Colon (tissue), 2 donors: ENCODE data around the gene MLYCD.

Experiments used
- FAIRE-seq: peaks from 2 replicates; lab custom pipeline; 2012; peaks lifted over from hg19 to GRCh38; lab: Jason Lieb, UNC
- donor health status: control.
- donor health status: control.

The MLYCD gene

DNA sequence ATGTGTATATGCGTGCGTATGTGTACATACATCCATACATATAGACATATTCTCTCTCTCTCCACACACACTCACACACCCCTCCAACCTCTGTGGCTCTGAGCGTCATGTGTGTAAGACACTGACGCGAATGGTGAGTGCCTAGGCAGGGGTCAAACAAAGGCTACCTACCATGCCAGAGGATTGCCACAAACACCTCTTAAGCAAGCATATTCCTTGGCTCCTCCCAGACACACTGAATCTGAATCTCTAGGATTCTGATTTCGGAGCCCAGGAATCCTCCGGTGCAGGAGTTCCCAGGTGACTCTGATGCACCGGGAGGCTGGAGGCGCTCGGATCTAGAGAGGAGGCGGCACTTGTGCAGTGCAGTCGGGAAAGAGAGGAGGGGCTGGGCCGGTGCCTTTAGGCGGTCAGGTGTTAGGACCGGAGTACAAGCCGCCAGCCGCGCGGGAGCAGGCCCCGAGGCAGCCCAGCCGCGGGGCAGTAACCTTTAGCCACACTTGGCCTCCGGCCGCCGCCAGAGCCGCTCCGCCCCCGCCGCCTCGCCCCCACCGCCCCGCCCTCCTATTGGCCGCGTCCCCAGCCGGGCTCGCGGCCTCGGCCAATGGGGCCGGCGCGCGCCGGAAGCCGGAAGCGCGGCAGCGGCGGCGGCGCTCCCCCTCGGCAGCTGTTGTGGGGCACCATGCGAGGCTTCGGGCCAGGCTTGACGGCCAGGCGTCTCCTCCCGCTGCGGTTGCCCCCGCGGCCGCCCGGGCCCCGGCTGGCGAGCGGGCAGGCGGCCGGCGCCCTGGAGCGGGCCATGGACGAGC is at the start of gene MLYCD:
Gene MLYCD (plus strand): TSS at position 653 of the 809 bp plus-strand sequence. CDS start 30 bp downstream, at position 683.
- FAIRE-seq: no peak

DNA sequence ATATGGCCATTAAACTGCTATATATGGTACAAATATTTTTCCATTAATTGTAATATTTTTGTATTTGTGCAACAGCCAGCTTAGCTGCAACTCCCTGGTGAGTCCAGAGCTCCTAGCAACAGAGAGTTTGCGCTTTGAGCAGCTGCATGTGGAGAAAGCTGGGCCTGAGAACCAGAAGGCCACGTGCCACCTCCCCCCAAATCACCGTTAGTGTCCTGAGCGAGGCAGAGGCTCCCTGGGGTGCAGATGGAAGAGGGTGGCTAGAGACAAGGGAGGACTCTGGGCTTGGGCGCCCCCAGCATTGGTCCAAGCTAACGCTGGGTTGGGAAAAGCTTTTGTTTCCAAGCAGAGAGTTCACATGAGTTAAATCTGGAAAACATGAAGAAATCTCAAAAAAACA is 49.5 kb upstream of the MLYCD start:
- no peak for FAIRE-seq

DNA sequence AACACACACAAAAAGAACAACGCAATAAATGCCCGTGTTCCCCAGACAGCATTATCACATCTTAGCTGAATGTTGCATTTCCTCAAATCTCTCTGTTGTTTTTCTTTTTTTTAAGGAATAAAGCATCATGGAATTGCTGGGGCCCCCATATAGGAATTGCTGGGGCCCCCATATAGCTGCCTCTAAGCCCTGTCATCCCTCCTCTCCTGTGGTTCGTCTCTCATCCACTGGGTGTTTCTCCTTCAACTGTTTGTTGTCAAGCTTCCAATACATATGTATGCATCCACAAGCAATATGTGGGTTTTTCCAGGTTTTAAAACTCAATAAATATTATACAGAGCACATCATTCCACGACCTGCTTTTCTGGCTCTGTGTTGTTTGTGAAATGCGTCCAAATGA is 48.0 kb upstream of the MLYCD start:
- FAIRE-seq: no peak

DNA sequence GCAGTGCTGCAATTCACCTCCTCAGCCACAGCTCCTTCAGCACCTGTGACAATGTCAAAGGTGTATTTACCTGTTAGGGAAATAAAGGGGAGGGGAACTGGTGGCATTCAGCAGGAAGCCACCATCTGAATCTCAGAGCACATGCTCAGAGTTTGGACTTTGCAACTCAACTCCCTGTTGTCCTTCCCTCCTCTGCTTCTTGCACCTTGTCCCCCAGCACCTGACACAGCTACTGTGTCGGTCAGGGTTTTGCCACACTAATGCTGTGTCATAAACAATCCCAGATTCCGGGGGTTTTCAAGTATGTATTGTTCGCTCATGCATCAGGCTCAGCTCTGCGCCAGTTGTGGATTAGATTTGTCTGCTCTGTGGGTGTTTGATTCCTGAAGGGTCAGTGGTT is 47.4 kb upstream of the MLYCD start:
- no peak for FAIRE-seq

DNA sequence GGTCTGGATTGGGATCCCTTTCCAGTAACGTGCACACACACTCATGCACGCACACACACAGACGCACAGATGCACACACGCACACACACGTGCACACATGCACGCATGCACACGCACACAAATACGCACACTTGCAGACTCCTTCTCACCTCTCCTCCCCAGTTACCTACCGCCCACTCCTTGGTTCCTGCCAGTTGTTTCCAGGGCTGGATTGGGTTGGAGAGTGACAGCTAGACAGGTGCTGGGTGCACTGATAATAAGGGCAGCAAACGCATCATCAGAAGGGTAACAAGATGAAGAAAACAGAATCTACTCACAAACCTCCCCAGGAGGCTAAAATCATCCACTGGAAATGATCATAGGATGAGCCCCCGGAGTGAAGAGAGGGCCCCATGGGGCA is 46.1 kb upstream of the MLYCD start:
- no peak for FAIRE-seq

DNA sequence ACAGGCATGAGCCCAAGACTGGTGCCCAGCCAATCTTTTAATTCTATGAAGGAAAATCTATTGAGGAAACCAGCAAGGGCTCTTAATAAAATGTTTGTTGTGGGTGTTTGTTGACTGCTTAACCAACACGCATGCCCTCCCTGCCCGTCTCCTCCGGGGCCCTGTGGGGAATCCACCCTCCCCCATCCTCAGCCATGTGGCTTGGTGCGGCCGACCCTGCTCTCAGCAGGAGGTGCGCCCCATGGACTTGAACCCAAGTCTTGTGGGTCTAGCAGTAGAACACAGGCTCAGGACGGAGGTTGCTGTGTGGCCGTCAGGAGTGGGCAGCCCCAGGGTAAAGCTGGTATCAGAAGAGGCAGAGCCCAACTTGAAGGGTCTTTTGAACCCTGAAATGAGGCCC is 45.1 kb upstream of the MLYCD start:
- no peak for FAIRE-seq

DNA sequence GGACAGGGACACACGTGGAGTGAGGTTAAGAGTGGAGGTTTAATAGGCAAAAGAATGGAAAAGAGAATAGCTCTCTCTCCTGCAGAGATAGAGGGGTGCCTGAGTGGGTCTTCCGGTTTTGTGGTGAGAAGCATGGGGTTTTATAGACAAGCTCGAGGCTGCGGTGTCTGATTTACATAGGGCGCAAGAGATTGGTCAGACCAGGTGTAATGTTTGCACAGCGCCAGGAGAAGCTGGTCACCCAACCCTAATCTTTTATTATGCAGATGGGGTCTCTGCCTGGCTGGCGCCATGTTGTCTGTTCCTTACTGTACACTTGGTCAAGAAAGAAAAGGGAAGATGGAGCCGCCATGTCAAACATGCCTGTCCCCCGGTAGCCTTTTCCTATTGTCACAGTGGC is 44.5 kb upstream of the MLYCD start:
- no peak for FAIRE-seq

DNA sequence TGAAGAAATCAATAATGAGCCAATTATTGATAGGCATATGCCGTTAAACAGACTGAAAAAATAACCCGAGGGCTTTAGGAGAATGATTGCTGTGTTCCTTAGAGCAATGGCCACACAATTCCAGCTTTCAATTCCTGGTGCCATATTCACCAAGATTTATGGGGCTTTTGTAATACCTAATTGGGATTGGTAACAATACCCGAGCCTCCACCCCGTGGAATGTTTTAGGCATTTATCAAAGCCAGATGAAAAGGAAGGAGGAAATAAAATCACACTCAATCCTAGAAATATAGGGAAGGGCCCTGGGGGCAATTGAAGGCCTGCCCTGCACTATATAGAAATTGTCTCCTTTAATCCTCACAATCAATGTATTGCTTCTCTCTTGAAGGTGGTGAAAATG is 42.1 kb upstream of the MLYCD start:
- FAIRE-seq: no peak

DNA sequence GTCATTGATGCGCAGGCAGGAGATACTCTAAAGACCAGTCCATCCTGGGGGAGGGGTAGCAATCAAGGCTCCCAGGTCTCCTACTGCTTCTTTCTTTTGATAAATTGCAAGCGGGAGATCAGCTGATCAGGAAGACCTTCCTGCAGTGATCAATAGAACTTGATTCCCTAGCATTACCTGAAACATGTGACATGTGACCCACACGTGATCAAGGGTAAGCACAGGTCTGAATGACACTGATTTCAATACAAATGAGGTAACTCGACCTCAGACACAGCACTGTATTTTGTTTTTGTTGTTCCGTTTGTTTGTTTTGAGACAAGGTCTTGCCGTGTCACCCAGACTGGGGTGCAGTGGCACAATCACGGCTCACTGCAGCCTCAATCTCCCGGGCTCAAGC is 39.6 kb upstream of the MLYCD start:
- no peak for FAIRE-seq

DNA sequence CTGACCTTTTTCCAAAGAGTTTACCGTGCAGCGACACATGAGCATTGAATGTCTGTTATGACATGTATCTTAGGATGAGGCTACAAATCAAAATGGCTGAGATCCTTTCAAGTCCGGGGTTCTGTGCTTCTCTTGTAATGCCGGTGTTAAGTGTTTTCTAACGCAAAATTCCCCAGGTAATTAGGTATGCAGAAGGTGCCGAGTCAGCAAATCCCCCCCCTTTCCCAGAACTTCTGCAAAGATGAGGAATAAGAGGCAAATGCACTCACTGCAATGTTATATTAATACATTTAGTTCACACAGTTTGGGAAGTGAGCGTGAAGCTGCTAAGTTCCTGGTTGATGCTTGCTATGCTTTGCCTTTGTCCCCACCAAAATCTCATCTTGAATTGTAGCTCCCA is 36.3 kb upstream of the MLYCD start:
- FAIRE-seq: no peak

DNA sequence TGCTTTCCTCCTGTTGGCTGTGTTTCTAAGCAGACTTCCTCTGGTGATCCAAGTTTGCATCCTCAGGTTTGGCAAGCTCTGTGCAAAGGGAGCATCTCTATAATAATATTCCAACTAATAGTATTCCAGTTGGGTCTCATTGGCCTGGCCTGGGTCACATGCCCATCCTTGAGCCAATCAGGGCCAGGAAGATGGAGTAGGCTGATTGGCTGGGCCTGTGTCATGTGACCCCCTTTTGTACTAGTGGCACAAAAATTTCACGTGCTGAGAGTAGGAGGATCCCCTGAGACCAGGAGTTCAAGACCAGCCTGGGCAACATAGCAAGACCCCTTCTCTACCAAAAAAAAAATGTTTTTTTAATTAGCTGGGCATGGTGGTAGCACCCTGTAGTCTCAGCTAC is 35.2 kb upstream of the MLYCD start:
- FAIRE-seq: no peak

DNA sequence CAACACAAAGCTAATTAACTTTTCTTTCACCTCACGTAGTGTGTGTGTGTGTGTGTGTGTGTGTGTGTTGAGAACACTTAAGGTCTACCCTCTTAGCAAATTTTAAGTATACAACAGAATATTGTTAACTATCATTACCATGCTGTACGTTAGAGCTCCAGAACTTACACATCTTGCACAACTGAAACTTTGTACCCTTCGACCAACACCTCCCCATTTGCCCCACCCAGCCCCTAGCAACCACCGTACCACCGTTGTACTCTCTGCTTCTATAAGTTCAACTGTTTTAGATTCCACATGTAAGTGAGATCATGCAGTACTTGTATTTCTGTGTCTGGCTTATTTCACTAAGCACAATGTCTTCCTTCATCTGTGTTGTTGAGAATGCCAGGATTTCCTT is 28.1 kb upstream of the MLYCD start:
- no peak for FAIRE-seq

DNA sequence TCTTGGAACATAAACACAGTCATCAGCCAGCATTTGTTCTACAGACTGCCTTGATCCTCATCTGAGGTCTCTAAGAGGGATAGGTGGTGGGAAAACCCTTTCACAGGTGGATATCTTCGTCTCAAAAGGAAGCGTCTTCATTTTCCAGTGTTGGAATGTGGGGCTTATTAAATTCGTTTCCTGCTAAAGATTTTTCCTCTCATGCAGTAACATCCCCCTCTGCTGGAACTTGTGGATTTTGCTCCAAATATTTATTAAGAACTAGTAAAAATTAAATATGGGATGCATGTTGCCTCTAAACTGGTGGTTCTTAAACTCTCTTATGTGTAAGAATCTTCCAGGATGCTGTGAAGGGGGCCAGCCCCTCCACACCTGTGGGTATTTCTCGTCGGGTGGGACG is 20.1 kb upstream of the MLYCD start:
- no peak for FAIRE-seq

DNA sequence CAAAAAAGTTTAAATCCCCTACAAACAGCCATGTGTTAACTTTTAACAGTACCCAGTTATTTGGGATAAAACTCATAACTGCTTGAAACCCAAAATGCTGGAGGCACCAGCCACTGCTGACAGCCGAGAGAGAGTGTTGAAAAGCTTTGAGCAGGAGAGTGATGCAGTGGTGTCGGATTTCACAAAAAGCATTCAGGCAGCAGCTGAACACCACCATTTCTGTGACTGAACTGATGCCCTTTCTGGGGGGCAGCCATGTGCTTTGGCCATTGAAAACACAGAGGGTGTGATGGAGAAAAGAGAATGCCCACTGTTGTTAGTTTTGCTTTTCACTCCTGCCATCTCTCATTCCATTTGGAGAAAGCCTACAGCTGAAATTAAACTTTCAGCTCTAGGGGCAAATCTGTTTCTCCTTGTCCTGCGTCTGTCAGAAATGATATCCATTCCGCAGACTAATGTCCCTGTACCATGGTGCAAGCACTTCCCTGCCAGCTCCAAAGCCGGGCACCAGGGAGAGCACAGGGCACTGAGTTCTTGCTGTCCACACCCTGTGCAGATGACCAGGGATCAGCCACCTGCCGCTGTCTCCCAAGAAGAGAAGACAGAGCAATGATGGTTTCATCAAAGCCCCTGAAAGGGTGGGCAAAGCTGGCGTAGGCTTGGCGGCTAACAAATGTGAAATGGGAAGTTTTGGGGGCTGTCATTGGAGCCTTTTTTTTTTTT is 16.6 kb upstream of the MLYCD start:
- no peak for FAIRE-seq

DNA sequence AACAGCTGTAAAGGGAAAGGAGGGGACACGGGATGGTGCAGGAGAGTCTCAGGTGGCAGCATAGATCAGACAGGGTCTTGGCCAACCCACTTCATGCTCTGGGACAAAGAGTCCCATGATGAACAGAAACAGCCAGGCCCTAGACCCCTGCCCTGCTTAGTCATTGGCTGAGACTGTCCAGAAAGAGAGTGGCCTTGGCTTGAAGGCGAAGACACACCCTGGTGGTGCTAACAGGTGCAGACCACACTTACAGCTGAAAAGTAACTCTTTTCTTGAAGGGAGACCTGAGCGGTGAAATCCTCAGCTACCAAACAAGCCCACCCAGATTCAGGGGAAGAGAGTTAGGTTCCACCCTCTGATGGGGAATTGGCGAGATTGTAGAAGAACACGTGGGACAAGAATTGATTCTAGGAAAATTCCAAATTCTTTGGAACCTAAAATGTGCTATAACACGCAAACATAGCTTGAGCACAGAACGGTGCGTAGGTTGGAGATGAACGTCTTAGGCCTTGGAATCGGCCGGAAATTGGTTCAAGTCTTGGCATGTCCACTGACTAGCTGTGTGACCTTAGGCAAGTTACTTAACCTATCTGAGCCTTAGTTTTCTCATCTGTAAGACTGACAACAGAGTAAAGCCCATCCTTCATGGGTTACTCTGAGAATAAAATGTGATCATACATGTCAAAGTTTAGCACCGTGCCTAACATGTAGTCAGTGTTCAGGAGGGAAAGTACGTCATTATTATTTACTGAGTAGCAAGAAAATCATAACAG is 12.5 kb upstream of the MLYCD start:
- no peak for FAIRE-seq

DNA sequence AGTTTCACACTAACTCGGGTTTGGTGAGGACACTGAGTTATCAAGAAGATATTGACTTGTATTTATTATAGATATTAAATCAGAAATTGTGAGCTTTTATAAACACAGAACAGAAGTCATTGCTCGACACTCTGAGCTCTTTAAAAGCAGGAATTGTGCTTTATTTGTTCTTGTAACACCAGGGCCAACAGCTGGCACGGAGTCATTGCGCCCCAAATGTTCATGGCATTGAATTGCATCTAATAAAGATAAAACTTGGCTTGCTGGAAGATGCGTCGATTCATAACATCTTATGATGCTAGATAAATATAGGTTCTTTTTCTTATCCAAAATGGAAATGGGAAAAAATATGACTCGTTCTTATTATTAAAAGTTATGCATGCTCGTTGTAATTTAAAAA is 11.8 kb upstream of the MLYCD start:
- FAIRE-seq: no peak

DNA sequence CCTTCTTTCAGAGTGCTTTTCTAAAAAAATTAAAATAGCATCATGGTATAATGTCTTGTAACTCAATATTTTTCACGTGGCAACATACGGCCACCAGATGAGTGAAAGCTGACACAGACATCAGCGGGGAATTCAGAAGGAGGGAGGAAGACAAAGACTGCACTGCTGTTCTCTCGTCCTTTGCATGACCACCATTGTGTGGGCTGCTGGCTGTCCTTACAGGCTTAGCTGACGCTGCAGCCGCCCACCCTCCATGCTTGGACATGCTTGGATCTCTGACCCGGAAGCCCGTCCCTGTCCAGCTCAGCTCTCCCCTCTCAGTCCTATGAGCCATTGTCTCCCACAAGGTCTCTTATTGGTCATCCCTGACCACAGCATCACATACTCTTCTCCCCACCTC is 11.4 kb upstream of the MLYCD start:
- no peak for FAIRE-seq

DNA sequence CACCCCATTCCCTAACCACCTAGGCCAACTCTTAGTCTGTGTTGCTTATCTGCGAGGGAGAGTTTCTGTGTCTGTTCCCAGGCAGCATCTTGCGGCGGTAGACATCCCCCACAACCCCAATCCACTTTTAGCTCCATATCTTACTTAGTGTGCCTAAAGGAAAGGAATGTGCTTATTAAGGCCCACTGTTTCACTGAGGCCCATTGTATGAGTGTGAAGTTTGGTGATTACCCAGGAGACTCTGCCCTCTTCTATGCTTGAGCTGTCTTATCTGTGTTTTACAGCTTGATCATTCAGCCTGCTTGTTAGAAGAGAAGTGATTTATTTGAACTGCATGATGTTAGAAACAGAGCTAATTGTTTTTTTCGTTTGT is 10.3 kb upstream of the MLYCD start:
- no peak for FAIRE-seq

DNA sequence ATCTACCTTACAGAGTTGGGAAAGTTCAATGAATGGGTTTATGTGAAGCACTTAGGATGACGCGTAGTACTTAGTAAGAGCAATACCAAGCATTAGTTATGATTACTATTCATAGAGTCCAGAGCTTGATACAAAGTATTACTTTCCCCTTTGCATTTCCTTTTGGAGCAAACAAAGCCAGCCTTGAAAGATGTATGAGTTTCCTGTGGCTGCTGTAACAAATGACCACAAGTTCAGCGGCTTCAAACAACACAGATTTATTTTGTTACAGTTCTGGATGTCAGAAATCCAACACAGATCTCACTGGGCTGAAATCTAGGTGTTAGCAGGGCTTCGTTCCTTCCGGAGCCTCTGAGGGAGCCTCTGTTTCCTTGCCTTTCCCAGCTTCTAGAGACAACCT is 8.6 kb upstream of the MLYCD start:
- FAIRE-seq: no peak

DNA sequence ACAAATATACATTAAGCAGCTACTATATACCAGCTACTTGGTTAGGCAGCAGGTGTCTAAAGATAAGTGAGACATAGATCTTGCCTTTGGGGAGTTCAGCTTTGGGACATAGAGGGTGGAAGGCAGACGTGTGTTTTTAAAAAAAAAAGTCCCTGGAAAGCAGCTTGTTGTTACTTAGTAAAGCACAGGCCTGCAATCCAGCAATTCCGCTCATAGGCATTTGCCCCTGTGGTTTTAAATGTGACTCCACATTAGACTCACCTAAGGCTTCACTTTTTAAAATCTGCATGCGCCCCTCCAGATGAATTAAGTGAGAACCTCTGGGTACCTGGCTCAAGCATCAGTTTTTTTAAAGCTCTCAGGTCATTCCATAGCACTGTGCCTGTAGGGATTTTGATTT is 7.2 kb upstream of the MLYCD start:
- FAIRE-seq: no peak

DNA sequence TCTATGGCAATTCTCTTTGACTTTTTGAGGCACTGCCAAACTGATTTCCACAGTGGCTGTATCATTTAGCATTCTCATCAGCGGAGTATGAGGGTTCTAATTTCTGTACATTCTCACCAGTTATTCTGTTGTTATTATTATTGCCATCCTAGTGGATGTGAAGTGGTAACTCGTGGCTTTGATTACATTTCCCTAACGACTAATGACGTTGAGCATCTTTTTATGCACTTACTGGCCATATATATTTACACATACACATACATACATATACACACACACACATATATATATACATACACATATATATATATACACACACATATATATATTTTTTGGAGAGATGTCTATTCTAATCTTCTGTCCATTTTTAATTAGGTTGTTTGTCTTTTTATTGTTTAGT is 3.7 kb upstream of the MLYCD start:
- FAIRE-seq: no peak

DNA sequence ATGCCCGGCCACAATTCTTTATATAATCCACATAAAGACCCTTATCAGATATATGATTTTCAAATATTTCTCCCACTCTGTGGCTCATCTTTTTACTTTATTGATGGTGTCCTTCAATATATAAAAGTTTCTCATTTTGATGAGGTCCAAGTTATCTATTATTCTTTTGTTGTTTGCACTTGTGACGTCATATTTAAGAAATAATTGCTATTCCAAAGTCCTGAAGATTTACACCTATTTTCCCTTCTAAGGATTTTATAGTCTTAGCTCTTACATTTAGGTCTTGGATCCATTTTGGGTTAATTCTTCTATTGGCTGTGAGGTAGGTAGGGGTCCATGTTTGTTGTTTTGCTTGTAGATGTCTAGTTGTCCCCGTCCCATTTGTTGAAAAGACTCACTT is 3.0 kb upstream of the MLYCD start:
- no peak for FAIRE-seq

DNA sequence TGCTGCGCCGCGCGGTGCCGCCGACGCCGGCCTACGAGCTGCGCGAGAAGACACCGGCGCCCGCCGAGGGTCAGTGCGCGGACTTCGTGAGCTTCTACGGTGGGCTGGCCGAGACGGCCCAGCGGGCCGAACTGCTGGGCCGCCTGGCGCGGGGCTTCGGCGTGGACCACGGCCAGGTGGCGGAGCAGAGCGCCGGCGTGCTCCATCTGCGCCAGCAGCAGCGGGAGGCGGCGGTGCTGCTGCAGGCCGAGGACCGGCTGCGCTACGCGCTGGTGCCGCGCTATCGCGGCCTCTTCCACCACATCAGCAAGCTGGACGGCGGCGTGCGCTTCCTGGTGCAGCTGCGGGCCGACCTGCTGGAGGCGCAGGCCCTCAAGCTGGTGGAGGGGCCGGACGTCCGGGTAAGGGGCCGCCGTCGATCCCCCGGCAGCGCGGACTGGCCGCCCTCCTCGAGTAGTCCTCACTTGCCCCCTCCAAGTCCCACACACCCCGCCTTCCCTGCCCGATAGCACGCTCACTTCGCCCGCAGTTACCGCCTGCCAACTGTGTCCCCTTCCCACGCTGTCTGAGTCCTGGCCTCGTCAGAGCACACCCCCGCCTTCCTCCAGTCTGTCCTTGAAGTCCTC is 470 bp downstream of the MLYCD start:
- FAIRE-seq: no peak
